Measurements from ENCODE around the gene CCDC86. TPM values are rescaled to one million over a fixed set of nuclear protein-coding genes. Genes with fewer than 3 reads are reported as not detected.

CCDC86 gene
- total and polyA plus RNA-seq, 9 of the 15 experiments (the other 6 are each of a cell fraction or from before 2014, with no cell fraction given), result 4.6 to 102 (median 25.2) TPM

DNA sequence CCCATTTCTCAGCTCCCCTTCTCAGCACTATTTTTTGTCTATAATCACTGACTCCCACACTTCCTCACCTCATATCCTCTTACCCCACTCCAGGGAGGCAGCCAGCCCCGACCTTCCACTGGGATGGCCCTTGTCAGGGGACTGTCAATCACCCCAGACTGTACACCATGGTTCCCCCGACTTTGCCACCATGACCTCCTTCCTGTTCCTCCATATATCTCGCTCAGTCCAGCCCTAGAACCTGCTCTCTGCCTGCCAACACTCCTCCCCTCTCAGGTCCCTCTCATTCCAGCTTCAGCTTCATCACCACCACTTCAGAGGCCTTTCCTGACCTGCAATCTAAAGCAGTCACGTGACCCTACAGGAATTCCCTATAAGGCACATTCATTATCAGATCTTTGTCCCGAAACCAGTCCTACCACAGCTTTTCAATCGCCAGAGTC is 48.0 kb downstream of the CCDC86 start (continued):
- TF ChIP-seq, protein P1, sequence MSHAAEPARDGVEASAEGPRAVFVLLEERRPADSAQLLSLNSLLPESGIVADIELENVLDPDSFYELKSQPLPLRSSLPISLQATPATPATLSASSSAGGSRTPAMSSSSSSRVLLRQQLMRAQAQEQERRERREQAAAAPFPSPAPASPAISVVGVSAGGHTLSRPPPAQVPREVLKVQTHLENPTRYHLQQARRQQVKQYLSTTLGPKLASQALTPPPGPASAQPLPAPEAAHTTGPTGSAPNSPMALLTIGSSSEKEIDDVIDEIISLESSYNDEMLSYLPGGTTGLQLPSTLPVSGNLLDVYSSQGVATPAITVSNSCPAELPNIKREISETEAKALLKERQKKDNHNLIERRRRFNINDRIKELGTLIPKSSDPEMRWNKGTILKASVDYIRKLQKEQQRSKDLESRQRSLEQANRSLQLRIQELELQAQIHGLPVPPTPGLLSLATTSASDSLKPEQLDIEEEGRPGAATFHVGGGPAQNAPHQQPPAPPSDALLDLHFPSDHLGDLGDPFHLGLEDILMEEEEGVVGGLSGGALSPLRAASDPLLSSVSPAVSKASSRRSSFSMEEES (CRISPR knock-in tag; IDR thresholded peaks at IDR 0.05), result peak; percentile 97
- TF ChIP-seq SUPT5H (IDR thresholded peaks at IDR 0.05), result peak; percentile 62
- peak; percentile 71; the same call in 1 of the 2 replicates for TF ChIP-seq BHLHE40 (IDR thresholded peaks at IDR 0.05; ENCODE audit: low read length)

DNA sequence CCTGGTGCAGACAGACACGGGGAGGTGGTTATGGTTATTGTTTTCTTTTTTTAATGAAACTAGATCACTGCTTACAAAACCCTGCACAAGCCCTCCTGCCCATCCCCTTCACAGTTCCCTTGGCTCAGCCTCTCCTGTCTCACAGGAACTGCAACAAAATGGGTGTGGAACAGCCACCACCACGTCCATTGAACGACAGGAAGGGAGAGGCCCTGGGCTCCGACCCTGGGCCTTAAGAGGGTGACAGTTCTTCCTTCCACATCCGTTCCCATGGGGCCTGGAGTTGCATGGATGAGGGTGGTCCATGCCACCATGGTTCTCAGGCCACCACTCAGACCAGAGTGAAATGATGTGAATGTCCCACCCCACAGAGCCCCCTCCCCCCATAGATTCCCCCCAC is 48.8 kb downstream of the CCDC86 start:
- H2AFZ ChIP-seq (ENCODE audit: low read depth, low read length), result no peak overlapping the region
- CTCF ChIA-PET (ENCODE audit: low intra/inter-chr PET ratio), result interaction anchor here (2.3 kb wide), 1 partner anchor 60 kb away, joined by 12 read pairs; no protein-coding TSS in a partner anchor
- H3K9me3 ChIP-seq (replicated peaks; ENCODE audit: control insufficient read depth, insufficient read depth, low read depth, low read length), result no peaks in the 10 kb centered on the region
- DNase-seq (ENCODE audit: extremely low read depth in 1 of 4, low spot score in 3 of 4) (peak in 1 of 4 experiments; percentile 21), ATAC-seq (peak; percentile 6; the same call in 2 of the 3 replicates), FAIRE-seq (no peak)
- H3K36me3 ChIP-seq (ENCODE audit: control insufficient read depth, insufficient read depth, low read length), result peaks cover 64% of the 10 kb centered on the region
- no peaks in the 10 kb centered on the region for H3K79me2 ChIP-seq (ENCODE audit: control insufficient read depth, insufficient read depth, low read length)
- peak overlapping the region in 1 of 2 experiments; percentile 72; a peak in 1 of 4 replicates for H3K9ac ChIP-seq (ENCODE audit: insufficient read depth in 1 of 2, low read depth in 2 of 2, low read length in 2 of 2)
- no peak overlapping the region for H3K4me2 ChIP-seq (ENCODE audit: insufficient read depth, low read length)
- intact Hi-C loops (cut with micrococcal nuclease), result no loop called here
- H3K4me1 ChIP-seq (replicated peaks in 1 of 2; ENCODE audit: control insufficient read depth in 2 of 2, insufficient read depth in 2 of 2, low read length in 2 of 2), result peaks cover 7 to 32% of the 10 kb centered on the region in 2 experiments
- POLR2A ChIA-PET, result interaction anchor here (0.7 to 1.6 kb wide), 4 partner anchors 16 to 48 kb away, joined by 3 to 7 read pairs (median 4); partner anchors contain the start of gene PTGDR2
- TF ChIP-seq, protein P2, sequence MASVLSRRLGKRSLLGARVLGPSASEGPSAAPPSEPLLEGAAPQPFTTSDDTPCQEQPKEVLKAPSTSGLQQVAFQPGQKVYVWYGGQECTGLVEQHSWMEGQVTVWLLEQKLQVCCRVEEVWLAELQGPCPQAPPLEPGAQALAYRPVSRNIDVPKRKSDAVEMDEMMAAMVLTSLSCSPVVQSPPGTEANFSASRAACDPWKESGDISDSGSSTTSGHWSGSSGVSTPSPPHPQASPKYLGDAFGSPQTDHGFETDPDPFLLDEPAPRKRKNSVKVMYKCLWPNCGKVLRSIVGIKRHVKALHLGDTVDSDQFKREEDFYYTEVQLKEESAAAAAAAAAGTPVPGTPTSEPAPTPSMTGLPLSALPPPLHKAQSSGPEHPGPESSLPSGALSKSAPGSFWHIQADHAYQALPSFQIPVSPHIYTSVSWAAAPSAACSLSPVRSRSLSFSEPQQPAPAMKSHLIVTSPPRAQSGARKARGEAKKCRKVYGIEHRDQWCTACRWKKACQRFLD (CRISPR knock-in tag; IDR thresholded peaks at IDR 0.05), result 0 out of 2 replicates have a peak, but pooled peaks have one; percentile 14
- TF ChIP-seq RUNX1 (IDR thresholded peaks at IDR 0.05; ENCODE audit: low read depth), result no peak
- peaks cover 23% of the 10 kb centered on the region for H4K20me1 ChIP-seq (replicated peaks; ENCODE audit: control insufficient read depth, insufficient read depth, low read length)
- 26% methylated on average over 5 of the region's 5 CpGs for WGBS (ENCODE audit: insufficient coverage, low coverage, missing lambda C conversion rate)
- no peaks in the 10 kb centered on the region for H3K9me1 ChIP-seq (ENCODE audit: control insufficient read depth, insufficient read depth, low read length)
- H3K27me3 ChIP-seq (ENCODE audit: control insufficient read depth in 2 of 2, insufficient read depth in 2 of 2, low read length in 2 of 2), result no peaks in the 10 kb centered on the region
- no peak overlapping the region for H3K4me3 ChIP-seq
- no TSS peak for BruUV-seq (replicated peaks)
- H3K27ac ChIP-seq (ENCODE audit: extremely low read depth, low read depth, low read length), result no peak overlapping the region
- in situ Hi-C loops (cut with MboI), result loop anchor here (5.0 kb wide), 1 partner anchor 53 kb away; no protein-coding TSS in a partner anchor
